NCI-H748 treated with DMSO at 0.1 percent for 48 hours (cell line): Measurements from ENCODE around the gene SEPTIN5.

Experiments used
- DNase-seq: peaks from one replicate; lab custom pipeline; 2025; lab: John Stamatoyannopoulos, UW

Gene SEPTIN5

DNA sequence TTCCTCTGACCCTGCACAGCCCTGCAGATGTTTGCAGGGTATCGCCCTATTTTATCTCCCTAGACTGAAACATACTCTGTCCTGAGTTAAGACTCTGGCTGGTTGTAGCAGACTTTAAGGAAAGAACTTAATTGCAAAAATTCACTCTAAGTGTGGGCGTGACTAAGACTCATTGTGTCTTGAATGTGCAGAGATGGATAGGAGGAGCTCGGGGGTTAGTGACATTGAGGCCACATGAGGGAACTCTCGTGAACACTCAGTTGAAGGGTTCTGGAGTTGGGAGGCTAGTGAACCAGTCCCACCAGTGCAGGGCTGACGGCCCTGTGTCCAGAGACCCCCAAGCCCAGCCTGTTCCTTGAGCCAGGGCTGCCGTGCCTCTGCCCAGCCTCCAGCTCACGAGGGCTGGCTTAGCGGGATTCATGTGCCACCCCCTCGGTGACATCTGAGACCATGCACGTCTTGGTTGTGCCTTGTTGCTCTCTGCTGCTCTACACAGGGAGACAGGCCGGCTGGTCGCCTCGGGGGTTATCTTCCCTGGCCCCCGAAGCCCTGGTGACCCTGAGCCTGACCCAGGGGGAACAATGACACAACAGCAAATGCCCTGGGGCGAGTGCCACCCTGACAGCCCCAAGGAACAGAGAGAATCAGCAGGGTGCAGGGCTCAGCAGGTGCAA lies 34.8 kb downstream of the SEPTIN5 start:
- DNase-seq = no peak

DNA sequence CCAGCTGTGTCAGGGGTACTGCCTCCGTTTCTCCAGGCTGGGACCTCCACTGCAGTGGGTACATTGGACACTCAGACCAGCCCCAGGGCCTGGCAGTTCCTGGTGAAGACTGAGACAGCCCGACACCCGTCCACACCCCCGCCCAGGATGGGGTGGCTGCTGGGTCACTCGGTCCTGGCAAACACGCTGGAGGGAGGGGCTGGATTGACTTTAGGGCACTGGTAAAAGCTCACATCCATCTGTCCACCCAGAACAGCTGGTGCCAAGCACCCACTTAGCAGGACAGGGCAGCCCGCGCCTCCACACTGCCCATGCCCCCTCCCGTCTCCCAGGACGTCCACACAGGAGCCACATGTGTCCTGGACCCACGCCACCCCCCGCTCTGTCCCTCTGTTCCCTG lies 35.6 kb downstream of the SEPTIN5 start:
- no peak for DNase-seq

DNA sequence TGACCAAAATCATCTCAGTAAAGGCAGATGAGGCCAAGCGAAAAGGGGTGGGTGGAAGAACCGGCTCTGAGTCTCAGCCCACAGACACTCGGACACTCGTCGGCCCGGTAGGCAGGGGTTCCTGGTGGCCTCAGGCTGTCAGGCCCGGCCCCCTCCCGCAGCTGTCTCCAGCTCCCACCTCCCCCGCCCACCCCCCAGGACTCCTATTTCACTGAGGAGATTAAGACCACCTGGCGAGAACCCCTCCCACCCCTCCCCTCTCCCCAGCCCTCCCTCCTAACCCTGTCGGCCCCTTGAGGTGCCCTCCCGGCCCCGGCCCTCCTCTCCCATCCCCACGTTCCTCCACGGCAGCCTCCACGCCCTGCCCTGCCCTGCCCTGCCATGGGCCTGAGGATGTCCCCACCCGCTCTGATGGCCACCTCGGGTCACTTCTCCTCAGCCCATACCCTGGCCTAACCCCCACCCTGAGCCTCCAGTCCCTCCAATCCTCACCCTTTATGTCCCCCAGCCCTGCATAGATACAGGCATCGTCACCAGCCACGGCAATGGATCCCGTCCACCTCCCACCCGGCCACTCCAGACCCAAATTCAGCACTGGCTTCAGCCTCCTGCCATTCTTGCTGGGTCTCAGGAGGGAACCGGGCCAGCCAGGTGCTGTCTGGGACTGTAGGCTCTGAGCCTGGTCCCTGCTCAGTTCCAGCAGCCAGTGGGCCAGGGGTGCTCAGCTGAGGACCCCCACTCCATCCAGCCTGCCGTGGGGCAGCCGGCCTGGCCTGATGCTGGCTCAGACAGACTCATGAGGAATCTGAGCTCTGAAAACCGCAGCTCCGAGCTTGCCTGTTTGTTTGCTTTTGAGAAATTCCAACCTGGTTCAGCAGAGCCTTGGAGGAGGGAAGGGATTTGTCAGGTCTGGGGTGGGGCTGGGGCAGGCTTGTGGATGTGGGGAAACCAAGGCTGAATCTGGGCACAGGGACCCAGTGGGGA lies 36.5 kb downstream of the SEPTIN5 start:
- no peak for DNase-seq

DNA sequence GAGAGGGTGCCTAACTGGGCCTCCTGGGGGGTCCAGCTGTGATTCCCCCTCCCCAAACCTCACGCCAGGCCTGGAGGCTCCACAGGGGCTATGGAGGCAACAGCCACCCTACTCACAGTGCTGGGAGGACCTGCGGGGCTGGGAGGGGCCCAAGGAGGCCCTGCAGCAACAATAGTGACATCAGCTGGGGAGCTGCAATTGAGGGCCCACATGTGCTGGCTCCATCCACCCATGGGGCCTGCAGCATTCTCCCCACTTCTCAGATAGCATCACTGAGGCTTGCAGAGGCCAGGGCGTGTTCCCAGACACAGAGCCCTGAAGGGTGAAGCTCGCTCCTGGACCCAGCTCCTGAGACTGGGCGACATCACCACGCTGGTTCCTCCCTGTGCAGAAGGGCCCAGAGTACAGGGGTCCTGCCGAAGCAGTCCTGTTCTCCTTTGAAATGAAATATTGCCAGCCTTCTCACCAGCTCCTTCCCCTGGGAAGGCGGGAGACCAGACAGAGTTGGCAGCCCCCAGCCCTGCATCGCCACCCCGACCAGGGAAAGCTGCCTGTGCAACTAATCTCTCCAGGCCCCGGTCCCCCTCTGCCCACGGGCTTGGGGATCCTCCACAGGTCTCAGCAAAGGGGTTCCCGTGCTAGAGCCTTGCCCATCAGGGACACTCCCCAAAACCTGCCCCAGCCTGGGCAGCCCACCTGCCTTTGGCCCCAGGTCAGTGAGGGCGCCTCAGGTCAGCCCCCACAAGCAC lies 37.4 kb downstream of the SEPTIN5 start:
- no peak for DNase-seq

DNA sequence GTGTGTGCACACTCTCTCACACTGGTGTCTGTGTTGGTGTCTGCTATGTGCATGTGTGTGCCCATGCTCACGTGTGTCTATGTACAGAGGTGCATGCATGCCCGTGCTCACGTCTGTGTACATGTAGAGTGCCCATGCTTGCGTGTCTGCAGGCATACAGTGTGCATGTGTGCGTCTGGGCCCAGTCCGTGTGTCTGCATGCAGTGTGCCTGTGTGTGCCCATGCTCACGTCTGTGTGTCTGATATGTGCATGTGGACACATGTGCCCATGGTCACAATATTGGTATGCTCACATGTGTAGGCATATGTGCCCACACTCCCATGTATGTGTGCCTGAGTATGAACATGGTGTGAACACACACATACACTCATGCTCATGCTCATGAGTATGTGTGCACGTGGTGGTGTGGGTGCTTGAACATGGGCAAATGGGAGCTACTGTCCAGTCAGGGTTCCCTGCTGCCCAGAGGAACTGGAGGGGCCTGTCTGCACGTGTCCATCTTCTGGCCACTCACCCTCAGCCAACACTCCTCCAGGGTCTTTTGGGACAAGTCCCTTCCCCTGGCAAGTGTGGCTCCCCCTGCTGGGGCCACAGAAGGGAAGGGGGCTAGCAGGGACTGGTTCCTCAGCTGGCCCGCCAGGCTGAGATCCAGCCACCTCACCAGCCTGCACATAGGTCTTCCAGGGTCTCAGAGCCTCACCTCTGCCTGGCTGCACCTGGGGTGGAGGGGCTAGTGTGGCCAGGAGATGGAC lies 39.0 kb downstream of the SEPTIN5 start:
- DNase-seq = no peak

DNA sequence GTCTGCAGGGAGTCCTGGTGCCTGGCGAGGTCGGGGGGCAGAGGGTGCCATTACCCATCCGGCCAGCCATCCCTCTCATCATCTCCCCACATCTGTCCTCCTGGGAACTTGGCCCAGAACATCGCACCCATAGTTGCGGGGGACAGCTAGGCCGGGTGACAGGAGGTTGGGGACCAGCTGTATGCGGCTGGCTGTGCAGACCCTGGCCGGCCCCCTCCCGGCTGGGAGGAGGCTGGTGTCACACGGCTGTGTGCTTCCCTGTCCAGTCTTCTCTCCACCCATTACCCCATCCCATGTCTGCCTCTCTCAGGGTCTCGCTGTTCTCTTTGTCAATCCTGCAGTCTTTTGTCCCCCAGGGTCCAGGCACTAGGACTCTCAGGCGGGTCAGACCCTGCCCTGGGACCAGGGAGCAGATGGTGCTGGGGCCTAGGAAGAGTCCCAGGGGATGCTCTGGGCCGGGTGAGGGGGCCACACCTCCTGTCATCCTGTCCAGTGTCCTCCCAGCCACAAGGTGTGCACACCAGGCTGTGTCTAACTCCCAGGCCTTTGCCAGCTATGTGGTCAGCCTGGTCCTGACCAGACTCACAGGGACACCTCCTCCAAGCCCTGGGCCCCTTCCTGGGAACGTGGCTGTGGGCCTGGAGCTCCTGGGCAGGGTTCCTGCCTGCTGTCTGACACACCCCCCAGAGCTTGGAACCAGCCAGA lies 39.8 kb downstream of the SEPTIN5 start:
- no peak for DNase-seq

DNA sequence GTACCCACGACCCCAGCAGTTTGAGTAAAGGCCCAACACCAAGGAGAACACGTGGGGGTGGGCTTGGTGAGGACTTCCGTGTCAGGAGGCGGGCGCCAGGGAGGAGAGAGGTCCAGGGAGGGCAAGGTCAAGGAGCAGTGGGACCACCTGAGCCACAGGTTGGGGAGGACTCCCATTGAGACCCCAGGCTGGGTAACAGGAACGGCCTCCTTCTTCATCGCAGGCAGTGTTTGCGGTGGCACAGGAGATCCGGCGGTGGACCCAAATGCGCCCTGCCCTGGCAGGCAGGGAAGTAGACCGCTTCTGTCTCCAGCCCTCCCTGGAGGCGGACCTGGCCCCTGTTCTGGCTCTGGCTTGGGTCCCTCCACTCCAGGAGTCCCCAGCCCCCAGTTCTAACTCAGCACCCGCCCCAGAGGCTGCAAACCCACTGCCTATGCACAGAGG lies 40.4 kb downstream of the SEPTIN5 start:
- no peak for DNase-seq

DNA sequence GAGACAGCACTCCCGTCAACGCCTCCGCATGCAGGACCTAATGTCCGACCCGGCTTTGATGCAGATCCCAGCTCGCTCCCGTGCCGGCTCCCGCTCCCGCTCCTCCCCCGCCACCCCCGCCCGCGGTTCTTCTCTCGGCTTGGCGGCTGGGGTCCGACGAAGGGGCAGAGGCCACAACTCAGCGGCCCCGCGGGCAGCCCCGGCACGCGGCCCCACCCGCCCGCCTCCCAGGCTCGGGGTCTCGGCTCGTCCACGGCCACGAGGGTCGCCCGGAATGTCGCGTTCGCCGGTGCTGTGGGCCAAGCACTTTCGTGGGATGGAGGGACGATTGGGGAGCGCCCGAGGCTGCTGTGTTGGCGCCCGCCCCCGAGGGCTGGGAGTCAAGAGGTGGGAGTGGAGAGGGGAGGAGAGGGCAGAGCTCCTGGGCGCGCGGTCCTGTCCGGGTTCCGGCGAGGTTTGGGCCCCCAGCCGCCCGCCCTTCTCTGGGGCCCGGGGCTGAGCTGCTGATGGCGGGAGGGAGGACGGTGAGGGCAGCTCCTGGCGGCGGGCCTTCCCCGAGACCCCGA lies 40.9 kb downstream of the SEPTIN5 start:
- DNase-seq = no peak

DNA sequence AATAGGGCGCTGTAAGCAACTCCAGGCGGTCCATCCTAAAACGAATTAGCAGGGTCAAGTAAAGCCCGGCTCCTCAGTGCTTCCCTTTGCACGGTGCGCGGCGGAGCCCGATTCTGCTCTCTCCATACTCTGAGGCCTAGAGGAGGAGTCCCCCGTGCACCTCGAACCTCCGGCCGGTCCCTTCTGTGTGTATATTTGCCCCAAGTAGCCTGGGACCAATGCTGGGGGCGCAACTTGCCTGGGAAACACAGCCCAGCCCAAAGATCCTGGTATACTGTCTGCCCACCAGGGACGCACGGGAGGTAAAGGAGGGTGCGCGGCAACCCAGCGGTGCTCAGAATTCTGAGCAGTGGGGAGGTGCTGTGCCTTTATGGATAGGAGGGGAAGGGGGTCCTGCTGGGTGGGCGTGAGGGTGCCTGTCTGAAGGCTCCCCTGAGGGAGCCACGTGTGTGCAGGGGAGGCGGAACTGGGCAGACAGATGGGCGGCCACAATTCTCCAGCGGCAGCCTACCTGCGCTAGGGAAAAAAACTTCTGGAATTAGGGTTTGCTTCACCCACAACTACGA lies 41.5 kb downstream of the SEPTIN5 start:
- no peak for DNase-seq

DNA sequence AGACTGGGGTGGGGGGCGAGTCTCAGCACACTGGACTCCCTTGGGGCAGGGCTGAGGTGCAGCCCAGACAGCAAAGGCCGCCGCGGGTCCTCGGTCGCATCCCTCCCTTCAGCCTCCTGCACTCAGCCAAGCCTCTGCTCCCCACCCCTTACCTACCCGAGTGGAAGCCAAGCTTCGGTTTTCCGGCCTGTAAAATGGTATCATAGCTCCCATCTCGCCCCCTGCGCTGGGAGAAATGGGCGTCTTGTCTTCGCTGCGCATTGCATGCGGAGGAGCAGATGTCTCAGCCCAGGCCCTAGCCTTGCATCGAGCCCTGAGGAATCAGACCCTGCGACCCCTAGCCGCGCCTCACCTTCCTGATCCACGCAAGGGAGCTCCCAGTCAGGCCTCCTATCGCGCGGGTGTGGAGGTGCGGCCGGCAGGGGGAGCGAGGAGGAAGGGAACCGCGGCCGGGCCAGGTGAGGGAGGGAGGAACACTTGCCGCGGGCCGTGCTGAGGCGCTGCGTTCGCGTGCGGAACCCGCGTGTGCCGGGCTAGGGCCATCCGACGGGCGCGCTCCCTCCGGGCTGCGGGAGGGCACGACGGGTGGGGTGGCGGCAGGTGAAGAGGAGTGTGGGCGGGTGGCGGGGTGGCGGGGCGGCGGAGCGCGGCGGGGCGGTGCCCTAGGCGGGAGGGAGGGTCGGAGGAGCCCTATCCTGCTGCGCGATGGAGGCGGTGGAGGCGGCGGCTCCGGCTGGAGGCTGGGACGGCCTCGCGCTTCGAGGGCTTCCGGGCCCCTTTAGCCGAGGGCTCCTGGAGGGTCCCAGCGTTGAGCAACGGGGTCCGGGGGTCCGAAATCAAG lies 42.2 kb downstream of the SEPTIN5 start:
- DNase-seq = no peak

DNA sequence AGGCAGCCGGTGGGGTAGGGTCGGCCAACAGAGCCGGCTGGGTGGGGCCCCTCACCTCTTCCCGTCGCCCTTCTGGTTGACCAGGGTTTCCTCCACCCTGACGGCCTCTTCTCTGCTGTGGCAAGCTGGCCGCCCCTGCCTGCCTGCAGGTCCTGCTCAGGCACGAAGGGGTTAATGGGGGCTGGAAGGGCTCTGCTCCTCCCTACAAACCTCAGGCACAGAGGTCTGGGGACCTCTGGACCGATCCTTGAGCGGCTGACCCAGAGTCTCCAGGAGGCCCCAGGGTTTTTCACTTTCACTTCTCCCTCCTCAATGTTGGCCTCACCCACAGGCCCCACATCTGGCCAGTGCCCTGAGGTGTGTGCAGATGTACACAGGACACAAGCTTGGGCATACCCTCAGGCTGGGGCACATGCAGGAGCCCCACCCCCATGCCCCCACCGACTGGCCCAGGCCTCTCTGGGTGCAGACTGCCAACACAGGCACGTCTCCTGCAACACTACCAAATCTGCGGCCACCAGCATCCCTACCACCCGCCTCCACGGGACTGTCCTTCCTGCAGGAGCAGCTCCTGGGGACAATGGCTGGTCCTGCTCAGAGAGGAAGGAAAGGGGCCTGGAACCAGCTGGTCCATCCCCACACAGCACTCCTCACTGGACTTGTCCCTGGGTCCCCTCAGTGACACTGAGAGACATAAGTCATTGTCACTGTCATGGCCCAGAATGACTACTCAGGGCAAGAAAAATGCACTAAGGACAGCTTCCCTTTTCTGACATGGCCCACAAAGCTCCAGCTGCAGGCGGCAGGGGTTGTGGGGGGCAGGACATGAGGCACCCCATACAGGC lies 43.1 kb downstream of the SEPTIN5 start:
- DNase-seq = no peak

DNA sequence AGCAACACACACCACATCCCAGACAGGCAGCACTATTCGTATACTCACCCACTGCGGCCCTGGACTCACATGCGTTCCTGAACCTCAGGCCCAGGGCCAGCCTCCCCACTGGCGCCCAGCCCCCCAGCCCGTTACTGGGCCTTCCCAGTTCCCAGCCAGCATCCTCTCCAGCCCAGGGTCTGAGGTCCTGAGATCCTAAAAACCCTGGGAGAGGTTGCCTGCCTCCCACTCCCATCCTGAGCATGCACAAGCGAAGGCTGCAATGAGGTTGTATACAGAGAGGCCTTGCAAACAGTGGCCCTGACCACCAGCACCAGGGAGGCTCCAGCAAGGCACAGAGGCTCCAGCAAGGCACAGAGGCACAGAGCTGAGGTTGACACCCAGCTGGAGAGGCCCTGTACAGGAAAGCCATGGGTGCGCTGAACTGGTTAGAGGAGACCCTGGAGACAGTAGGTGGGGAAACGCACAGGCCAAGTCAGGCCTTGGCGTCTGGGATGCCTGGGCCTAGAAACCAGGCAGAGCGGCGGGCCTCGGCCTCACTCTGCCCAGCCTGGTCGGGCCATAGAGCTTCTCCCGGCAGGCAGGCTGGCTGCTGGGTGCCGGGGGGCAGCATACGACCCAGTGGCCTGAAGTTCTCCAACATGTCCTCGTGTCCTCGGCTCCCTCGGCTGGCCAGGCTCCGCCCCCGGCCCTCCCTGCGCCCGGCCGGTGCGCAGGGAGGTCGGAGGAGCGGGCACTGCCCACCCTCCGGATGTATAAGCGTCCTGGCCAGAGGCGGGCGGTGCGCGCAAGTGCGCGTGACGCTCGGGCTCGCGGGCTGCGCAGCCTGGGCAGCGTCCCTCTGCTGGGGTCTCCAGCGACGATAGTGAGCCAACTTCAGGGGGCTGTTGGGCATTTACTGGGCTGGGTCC lies 43.9 kb downstream of the SEPTIN5 start:
- no peak for DNase-seq

DNA sequence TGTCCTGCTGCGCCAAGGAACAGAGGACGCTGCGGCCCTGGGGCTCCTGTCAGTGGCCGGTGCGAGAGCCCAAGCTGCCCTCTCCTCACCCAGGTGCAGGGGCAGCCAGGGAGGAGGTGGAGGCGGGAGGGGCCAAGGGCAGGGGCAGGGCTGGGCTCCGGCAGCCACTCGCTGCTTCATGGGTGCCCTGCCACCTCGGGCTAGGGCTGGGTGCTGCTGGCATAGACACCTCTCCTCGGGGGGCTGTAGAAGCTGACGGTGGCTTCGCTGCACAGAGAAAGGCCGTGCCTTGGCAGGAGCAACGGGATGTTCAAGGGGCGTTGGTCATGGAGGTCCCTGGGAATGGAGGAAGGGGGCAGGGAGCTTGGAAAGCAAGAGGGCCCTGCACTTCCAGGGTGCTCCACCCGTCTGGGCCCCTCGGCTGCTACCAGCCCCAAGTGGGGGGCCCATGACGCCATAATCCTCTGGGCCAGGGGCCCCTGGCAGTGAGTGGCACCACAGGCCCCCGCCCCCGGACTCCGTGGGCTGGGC lies 44.7 kb downstream of the SEPTIN5 start:
- DNase-seq = no peak

DNA sequence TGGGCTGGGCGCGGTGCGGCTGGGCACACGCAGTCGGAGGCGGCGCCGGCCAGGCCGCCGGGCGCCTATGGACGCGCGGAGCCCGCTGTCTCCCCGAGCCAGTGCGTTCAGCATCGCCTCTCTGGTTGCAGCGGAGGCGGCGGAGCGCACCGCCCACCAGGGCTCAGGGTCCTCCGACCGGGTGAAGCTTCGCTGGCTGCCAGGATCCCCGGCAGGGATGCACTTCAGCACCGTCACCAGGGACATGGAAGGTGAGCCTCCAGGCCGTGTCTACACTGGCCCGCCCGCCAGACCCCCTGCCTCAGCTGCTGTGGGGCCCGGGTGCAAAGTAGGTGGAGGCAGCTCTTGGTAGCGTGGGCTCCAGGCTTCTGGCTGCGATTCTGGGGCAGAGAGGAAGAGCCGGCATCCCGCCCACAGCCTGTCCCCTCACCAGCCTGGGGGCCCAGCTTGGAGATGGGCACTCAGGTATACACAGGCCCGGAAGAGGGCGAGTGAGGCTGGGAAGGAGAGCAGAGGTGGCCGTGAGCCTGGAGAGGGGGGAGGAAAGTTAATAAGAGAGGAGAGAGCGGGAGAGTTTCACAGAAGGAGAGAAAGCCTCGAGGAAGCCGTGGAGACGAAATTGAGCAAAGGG lies 45.2 kb downstream of the SEPTIN5 start:
- no peak for DNase-seq

DNA sequence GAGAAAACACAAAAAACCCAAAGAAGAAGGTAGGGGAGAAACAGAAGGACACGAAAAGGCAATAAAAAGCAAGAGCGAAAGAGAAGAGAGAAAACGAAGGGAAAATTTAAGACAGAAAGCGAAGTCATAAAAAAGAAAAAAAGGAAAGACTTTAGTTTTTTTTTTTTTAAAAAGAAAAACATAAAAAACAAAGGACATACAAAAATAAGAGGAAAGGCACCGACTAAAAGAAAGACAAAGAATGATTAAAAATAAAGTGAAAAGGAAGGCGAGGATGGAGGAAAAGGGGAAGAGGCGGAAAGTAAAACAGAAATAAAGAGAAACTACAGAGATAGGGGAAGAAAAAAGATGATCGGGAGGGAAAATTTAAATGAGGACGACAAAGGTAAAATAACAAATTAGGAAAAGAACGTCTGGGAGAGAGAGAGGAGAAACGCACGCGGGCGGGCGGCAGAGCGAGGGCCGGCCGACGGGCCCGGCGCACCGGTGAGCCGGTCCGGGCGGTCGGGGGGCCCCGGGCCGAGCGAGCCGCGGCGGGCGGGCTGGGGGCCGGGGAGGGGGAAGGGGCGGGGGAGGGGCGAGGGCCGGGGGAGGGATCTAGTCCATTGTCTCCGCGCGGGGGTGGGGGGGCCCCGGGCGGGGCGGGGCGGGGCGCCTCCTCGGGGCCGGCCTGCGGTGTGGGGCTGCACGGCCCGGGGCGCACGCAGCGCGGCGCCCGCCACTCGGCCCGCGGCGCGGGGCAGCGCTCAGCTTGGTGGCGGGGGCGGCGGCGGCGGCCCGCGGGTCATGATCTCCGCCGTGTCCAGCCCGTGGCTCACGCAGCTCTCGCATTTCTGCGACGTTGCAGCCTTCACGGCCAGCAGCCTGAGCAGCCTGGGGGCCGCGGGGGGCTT lies 46.0 kb downstream of the SEPTIN5 start, which contains the start of gene TBX1:
Gene TBX1 (plus strand): TSS at position 721 of the 893 bp plus-strand sequence. CDS start 66 bp downstream, at position 787.
- DNase-seq = no peak
